Ishikawa (cell line): Measurements from ENCODE around the gene BMF.

Experiments
- EGR1 ChIP-seq: IDR thresholded peaks from 2 replicates; pipeline ENCODE4 v1.6.1; 2012
- EP300 ChIP-seq: IDR thresholded peaks from 2 replicates; pipeline ENCODE4 v1.6.1; 2012; ENCODE audit warnings: borderline replicate concordance
- FOXM1 ChIP-seq: IDR thresholded peaks from 2 replicates; pipeline ENCODE4 v1.6.1; 2012; ENCODE audit warnings: low read depth, borderline replicate concordance
- RAD21 ChIP-seq: IDR thresholded peaks from 2 replicates; pipeline ENCODE4 v1.6.1; 2012; ENCODE audit warnings: low read depth
- TAF1 ChIP-seq: IDR thresholded peaks from 2 replicates; pipeline ENCODE4 v1.6.1; 2012; ENCODE audit warnings: low read depth, mild to moderate bottlenecking
- TCF12 ChIP-seq: IDR thresholded peaks from 2 replicates; pipeline ENCODE4 v1.6.1; 2012; ENCODE audit warnings: low read depth
- TEAD4 ChIP-seq: IDR thresholded peaks from 2 replicates; pipeline ENCODE4 v1.6.1; 2012
- USF1 ChIP-seq: IDR thresholded peaks from 2 replicates; pipeline ENCODE4 v1.6.1; 2012
- YY1 ChIP-seq: IDR thresholded peaks from 2 replicates; pipeline ENCODE4 v1.6.1; 2012; ENCODE audit warnings: low read depth
- ZBTB7A ChIP-seq: IDR thresholded peaks from 2 replicates; pipeline ENCODE4 v1.6.1; 2012; ENCODE audit warnings: low read depth
- TF ChIP-seq, protein P1 (sequence below): IDR thresholded peaks from 2 replicates; pipeline ENCODE4 v1.6.1; 2012; ENCODE audit warnings: low read depth, mild to moderate bottlenecking
- TF ChIP-seq, protein P2 (sequence below): IDR thresholded peaks from 2 replicates; pipeline ENCODE4 v1.6.1; 2012

GRCh38 chr15:40045572-40046217 is 63.0 kb downstream of the BMF start:
- no peak for TF ChIP-seq YY1
- TF ChIP-seq, protein P1, sequence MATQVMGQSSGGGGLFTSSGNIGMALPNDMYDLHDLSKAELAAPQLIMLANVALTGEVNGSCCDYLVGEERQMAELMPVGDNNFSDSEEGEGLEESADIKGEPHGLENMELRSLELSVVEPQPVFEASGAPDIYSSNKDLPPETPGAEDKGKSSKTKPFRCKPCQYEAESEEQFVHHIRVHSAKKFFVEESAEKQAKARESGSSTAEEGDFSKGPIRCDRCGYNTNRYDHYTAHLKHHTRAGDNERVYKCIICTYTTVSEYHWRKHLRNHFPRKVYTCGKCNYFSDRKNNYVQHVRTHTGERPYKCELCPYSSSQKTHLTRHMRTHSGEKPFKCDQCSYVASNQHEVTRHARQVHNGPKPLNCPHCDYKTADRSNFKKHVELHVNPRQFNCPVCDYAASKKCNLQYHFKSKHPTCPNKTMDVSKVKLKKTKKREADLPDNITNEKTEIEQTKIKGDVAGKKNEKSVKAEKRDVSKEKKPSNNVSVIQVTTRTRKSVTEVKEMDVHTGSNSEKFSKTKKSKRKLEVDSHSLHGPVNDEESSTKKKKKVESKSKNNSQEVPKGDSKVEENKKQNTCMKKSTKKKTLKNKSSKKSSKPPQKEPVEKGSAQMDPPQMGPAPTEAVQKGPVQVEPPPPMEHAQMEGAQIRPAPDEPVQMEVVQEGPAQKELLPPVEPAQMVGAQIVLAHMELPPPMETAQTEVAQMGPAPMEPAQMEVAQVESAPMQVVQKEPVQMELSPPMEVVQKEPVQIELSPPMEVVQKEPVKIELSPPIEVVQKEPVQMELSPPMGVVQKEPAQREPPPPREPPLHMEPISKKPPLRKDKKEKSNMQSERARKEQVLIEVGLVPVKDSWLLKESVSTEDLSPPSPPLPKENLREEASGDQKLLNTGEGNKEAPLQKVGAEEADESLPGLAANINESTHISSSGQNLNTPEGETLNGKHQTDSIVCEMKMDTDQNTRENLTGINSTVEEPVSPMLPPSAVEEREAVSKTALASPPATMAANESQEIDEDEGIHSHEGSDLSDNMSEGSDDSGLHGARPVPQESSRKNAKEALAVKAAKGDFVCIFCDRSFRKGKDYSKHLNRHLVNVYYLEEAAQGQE, result no peak
- TF ChIP-seq, protein P2, sequence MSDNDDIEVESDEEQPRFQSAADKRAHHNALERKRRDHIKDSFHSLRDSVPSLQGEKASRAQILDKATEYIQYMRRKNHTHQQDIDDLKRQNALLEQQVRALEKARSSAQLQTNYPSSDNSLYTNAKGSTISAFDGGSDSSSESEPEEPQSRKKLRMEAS, result no peak
- no peak for TF ChIP-seq EP300
- TF ChIP-seq TCF12, result no peak
- TF ChIP-seq RAD21, result no peak
- no peak for TF ChIP-seq FOXM1
- no peak for TF ChIP-seq TEAD4
- no peak for TF ChIP-seq TAF1
- no peak for TF ChIP-seq EGR1
- TF ChIP-seq ZBTB7A, result no peak
- no peak for TF ChIP-seq USF1
